Neural cell (in vitro differentiated cells): ENCODE measurements around the gene ARID3C. TPM values are rescaled to one million over a fixed set of nuclear protein-coding genes. Genes with fewer than 3 reads are reported as not detected.
A peak's percentile ranks its signal among the peaks of the same experiment; 100 is the strongest.
"Not testable (repeated sequence)": the region's sequence is repeated elsewhere in the genome, so short reads cannot be mapped to it uniquely, and the experiment has no call there.

Source experiments
- H2AFZ ChIP-seq: fragments of 200-600, 300-800 bp; sonication (generic), shearing (Covaris generic); 2 replicates; pipeline ENCODE4 v1.6.0; 2014; ENCODE audit warnings: low read depth, mild to moderate bottlenecking, antibody characterized with exemption, low read length, moderate library complexity
- H3F3A ChIP-seq: fragments of 200-600 bp; shearing (Covaris generic); 2 replicates; pipeline ENCODE4 v1.6.1; 2016; ENCODE audit warnings: mild to moderate bottlenecking, moderate library complexity, mixed read lengths, antibody characterized with exemption, low read length; ENCODE audit not compliant: insufficient read depth, poor library complexity, severe bottlenecking
- H3K27ac ChIP-seq: fragments of 200-600, 300-800 bp; sonication (generic), shearing (Covaris generic); 2 replicates; pipeline ENCODE4 v1.5.1; 2014; ENCODE audit warnings: mild to moderate bottlenecking, low read length, moderate library complexity
- H3K27me3 ChIP-seq: fragments of 300-800, 200-600 bp; sonication (generic), shearing (Covaris generic); 2 replicates; pipeline ENCODE4 v1.6.0; 2014; ENCODE audit warnings: mild to moderate bottlenecking, low read depth, low read length, moderate library complexity; ENCODE audit not compliant: insufficient read depth
- H3K36me3 ChIP-seq: fragments of 300-800, 200-600 bp; sonication (generic), shearing (Covaris generic); 2 replicates; pipeline ENCODE4 v1.5.1; 2014; ENCODE audit warnings: mild to moderate bottlenecking, antibody characterized with exemption, low read length, moderate library complexity; ENCODE audit not compliant: insufficient read depth
- H3K4me2 ChIP-seq: fragments of 300-800, 200-600 bp; sonication (generic), shearing (Covaris generic); 2 replicates; pipeline ENCODE4 v1.6.0; 2014; ENCODE audit warnings: mild to moderate bottlenecking, low read length
- H3K4me3 ChIP-seq: fragments of 300-800, 200-600 bp; sonication (generic), shearing (Covaris generic); 2 replicates; pipeline ENCODE4 v1.5.1; 2014; ENCODE audit warnings: mild to moderate bottlenecking, low read length, moderate library complexity
- H3K79me2 ChIP-seq: fragments of 200-600 bp; shearing (Covaris generic); replicated peaks from 2 replicates; pipeline ENCODE4 v1.6.0; 2014; ENCODE audit warnings: mild to moderate bottlenecking, low read length, moderate library complexity; ENCODE audit not compliant: insufficient read depth
- H3K9ac ChIP-seq: fragments of 300-800, 200-600 bp; sonication (generic), shearing (Covaris generic); 2 replicates; pipeline ENCODE4 v1.6.1; 2016; ENCODE audit warnings: mild to moderate bottlenecking, low read length, mixed read lengths
- H3K9me2 ChIP-seq: fragments of 200-600 bp; shearing (Covaris generic); 2 replicates; pipeline ENCODE4 v1.6.1; 2016; ENCODE audit warnings: mild to moderate bottlenecking, low read length, mixed read lengths; ENCODE audit not compliant: insufficient read depth
- H3K9me3 ChIP-seq: fragments of 200-600, 300-800 bp; sonication (generic), shearing (Covaris generic); 2 replicates; pipeline ENCODE4 v1.6.1; 2016; ENCODE audit warnings: mild to moderate bottlenecking, mixed run types, low read length, moderate library complexity, mixed read lengths
- H4K20me1 ChIP-seq: fragments of 200-600 bp; shearing (Covaris generic); 2 replicates; pipeline ENCODE4 v1.6.1; 2016; ENCODE audit warnings: mild to moderate bottlenecking, mixed run types; ENCODE audit not compliant: insufficient read depth
- CTCF ChIP-seq: fragments of 450-650 bp; IDR thresholded peaks from 2 replicates; pipeline ENCODE4 v1.5.1; 2014; ENCODE audit warnings: antibody characterized with exemption, mild to moderate bottlenecking, moderate library complexity; ENCODE audit not compliant: poor library complexity, severe bottlenecking
- EP300 ChIP-seq: fragments of 450-650 bp; conservative IDR thresholded peaks from 2 replicates; pipeline ENCODE4 v1.6.1; 2014; ENCODE audit warnings: antibody characterized with exemption, mild to moderate bottlenecking, moderate library complexity; ENCODE audit not compliant: poor library complexity, severe bottlenecking
- EZH2 ChIP-seq: fragments of 200-600, 300-800 bp; shearing (Covaris generic), sonication (generic); IDR thresholded peaks from 2 replicates; pipeline ENCODE4 v1.6.1; 2014; ENCODE audit warnings: antibody characterized with exemption, low read length, borderline replicate concordance, mild to moderate bottlenecking; ENCODE audit not compliant: insufficient read depth, poor library complexity, severe bottlenecking
- MXI1 ChIP-seq: fragments of 450-650 bp; conservative IDR thresholded peaks from 2 replicates; pipeline ENCODE4 v1.6.1; 2014; ENCODE audit warnings: antibody characterized with exemption, mild to moderate bottlenecking; ENCODE audit not compliant: poor library complexity, severe bottlenecking
- POLR2AphosphoS5 ChIP-seq: IDR thresholded peaks from 2 replicates; pipeline ENCODE4 v1.6.1; 2012
- RAD21 ChIP-seq: fragments of 450-650 bp; conservative IDR thresholded peaks from 2 replicates; pipeline ENCODE4 v1.6.1; 2014; ENCODE audit warnings: antibody characterized with exemption, mild to moderate bottlenecking, moderate library complexity
- SMC3 ChIP-seq: fragments of 450-650 bp; conservative IDR thresholded peaks from 2 replicates; pipeline ENCODE4 v1.6.1; 2014; ENCODE audit warnings: antibody characterized with exemption, mild to moderate bottlenecking, moderate library complexity; ENCODE audit not compliant: poor library complexity
- TAF1 ChIP-seq: IDR thresholded peaks from 2 replicates; pipeline ENCODE4 v1.6.1; 2012; ENCODE audit warnings: low read depth
- polyA plus RNA-seq: library from polyadenylated mRNA; depleted of rRNA; stranded (reverse); fragments of >200 nt; gene quantifications from 2 replicates; pipeline ENCODE4 v1.2.3, GENCODE V29; 2014
- TF ChIP-seq, protein P1 (sequence below): IDR thresholded peaks from 2 replicates; pipeline ENCODE4 v1.6.1; 2012; ENCODE audit warnings: borderline replicate concordance

Gene ARID3C
- polyA plus RNA-seq, 1 donor from 2014 or later: 2.8 TPM

GRCh38 chr9:34642679-34643078 lies 13.8 kb upstream of the ARID3C start:
- H4K20me1 ChIP-seq: no peaks in the 10 kb centered on the region
- no peak overlapping the region for H3K4me3 ChIP-seq
- no peaks in the 10 kb centered on the region for H3K9me3 ChIP-seq
- TF ChIP-seq CTCF: no peak
- TF ChIP-seq EP300: no peak
- no peak for TF ChIP-seq SMC3
- no peak for TF ChIP-seq TAF1
- no peak for TF ChIP-seq RAD21
- TF ChIP-seq, protein P1, sequence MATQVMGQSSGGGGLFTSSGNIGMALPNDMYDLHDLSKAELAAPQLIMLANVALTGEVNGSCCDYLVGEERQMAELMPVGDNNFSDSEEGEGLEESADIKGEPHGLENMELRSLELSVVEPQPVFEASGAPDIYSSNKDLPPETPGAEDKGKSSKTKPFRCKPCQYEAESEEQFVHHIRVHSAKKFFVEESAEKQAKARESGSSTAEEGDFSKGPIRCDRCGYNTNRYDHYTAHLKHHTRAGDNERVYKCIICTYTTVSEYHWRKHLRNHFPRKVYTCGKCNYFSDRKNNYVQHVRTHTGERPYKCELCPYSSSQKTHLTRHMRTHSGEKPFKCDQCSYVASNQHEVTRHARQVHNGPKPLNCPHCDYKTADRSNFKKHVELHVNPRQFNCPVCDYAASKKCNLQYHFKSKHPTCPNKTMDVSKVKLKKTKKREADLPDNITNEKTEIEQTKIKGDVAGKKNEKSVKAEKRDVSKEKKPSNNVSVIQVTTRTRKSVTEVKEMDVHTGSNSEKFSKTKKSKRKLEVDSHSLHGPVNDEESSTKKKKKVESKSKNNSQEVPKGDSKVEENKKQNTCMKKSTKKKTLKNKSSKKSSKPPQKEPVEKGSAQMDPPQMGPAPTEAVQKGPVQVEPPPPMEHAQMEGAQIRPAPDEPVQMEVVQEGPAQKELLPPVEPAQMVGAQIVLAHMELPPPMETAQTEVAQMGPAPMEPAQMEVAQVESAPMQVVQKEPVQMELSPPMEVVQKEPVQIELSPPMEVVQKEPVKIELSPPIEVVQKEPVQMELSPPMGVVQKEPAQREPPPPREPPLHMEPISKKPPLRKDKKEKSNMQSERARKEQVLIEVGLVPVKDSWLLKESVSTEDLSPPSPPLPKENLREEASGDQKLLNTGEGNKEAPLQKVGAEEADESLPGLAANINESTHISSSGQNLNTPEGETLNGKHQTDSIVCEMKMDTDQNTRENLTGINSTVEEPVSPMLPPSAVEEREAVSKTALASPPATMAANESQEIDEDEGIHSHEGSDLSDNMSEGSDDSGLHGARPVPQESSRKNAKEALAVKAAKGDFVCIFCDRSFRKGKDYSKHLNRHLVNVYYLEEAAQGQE: no peak
- TF ChIP-seq MXI1: no peak
- TF ChIP-seq POLR2AphosphoS5: no peak
- no peak for TF ChIP-seq EZH2
- no peaks in the 10 kb centered on the region for H3K36me3 ChIP-seq
- no peak overlapping the region for H3K27ac ChIP-seq
- H3F3A ChIP-seq: no peaks in the 10 kb centered on the region
- H3K27me3 ChIP-seq: no peaks in the 10 kb centered on the region
- no peak overlapping the region for H2AFZ ChIP-seq
- no peak overlapping the region for H3K4me2 ChIP-seq
- H3K9ac ChIP-seq: no peak overlapping the region
- H3K9me2 ChIP-seq: no peaks in the 10 kb centered on the region
- H3K79me2 ChIP-seq: no peaks in the 10 kb centered on the region

GRCh38 chr9:34639322-34639721 lies 10.5 kb upstream of the ARID3C start:
- H3F3A ChIP-seq, H3K36me3 ChIP-seq, H3K4me3 ChIP-seq, H3K9me3 ChIP-seq, H3K27ac ChIP-seq, H3K79me2 ChIP-seq, H3K27me3 ChIP-seq, H2AFZ ChIP-seq, H3K9me2 ChIP-seq, H3K4me2 ChIP-seq, H4K20me1 ChIP-seq, H3K9ac ChIP-seq: not testable (repeated sequence)

- Histone ChIP-seq H3F3A (no peaks in the 10 kb centered on the region), H3K27me3 (no peaks in the 10 kb centered on the region), H3K4me2 (peak overlapping the region; percentile 72), H2AFZ (peak overlapping the region; percentile 63), H3K36me3 (no peaks in the 10 kb centered on the region), H3K9ac (peak overlapping the region; percentile 75), H3K79me2 (peaks cover 6% of the 10 kb centered on the region), H4K20me1 (no peaks in the 10 kb centered on the region), H3K9me2 (no peaks in the 10 kb centered on the region), H3K27ac (peak overlapping the region; percentile 68), H3K4me3 (peak overlapping the region; percentile 93), H3K9me3 (no peaks in the 10 kb centered on the region)
- no peak for TF ChIP-seq SMC3
- no peak for TF ChIP-seq EZH2
- TF ChIP-seq POLR2AphosphoS5: no peak
- TF ChIP-seq TAF1: no peak
- TF ChIP-seq EP300: no peak
- TF ChIP-seq RAD21: no peak
- TF ChIP-seq, protein P1: no peak
- TF ChIP-seq MXI1: no peak
- TF ChIP-seq CTCF: no peak
Measured at GRCh38 chr9:34638138-34638445, 9.2 kb upstream of the ARID3C start.
